ENCODE data around the gene TFEB. TPM values are rescaled to one million over a fixed set of nuclear protein-coding genes. Genes with fewer than 3 reads are reported as not detected.

The TFEB gene
- total and polyA plus RNA-seq, 2 experiments from 2014 or later = 34.0 to 41.0 TPM

- DNase-seq (ENCODE audit: low read depth in 1 of 2, low spot score in 1 of 2) = peak; percentile 97
- Histone ChIP-seq H3K36me3 (peaks cover 5% of the 10 kb centered on the region), H3K4me1 (ENCODE audit: low read depth) (peaks cover 15% of the 10 kb centered on the region), H3K9me3 (ENCODE audit: low read depth) (no peaks in the 10 kb centered on the region), H3K4me3 (peak within 1 kb of the TSS; percentile 68), H3K27me3 (no peaks in the 10 kb centered on the region), H3K27ac (peak within 1 kb of the TSS; percentile 75)
- TF ChIP-seq CTCF (IDR thresholded peaks at IDR 0.05; ENCODE audit: low read depth, low read length) = peak; percentile 87
Observed at GRCh38 chr6:41779788-41780550, 44.6 kb upstream of the TFEB start, which contains the start of gene FRS3. FRS3 (minus strand) TSS chr6:41779900; CDS start chr6:41776987, 2,913 bp downstream.

- Histone ChIP-seq H3K36me3 (peaks cover 12% of the 10 kb centered on the region), H3K4me1 (ENCODE audit: low read depth) (peaks cover 9% of the 10 kb centered on the region), H3K4me3 (peak overlapping the region; percentile 68), H3K27ac (no peak overlapping the region), H3K9me3 (ENCODE audit: low read depth) (no peaks in the 10 kb centered on the region), H3K27me3 (no peaks in the 10 kb centered on the region)
- TF ChIP-seq CTCF (IDR thresholded peaks at IDR 0.05; ENCODE audit: low read depth, low read length) = no peak
- no peak for DNase-seq (ENCODE audit: low read depth in 1 of 2, low spot score in 1 of 2)
Observed at GRCh38 chr6:41779336-41779735, 43.9 kb upstream of the TFEB start.

- no peaks in the 10 kb centered on the region for H3K27me3 ChIP-seq
- H3K4me1 ChIP-seq (ENCODE audit: low read depth) = peaks cover 6% of the 10 kb centered on the region
- peaks cover 13% of the 10 kb centered on the region for H3K36me3 ChIP-seq
- TF ChIP-seq CTCF (IDR thresholded peaks at IDR 0.05; ENCODE audit: low read depth, low read length) = no peak
- H3K9me3 ChIP-seq (ENCODE audit: low read depth) = no peaks in the 10 kb centered on the region
- no peak for DNase-seq (ENCODE audit: low read depth in 1 of 2, low spot score in 1 of 2)
- peak overlapping the region; percentile 68 for H3K4me3 ChIP-seq
- no peak overlapping the region for H3K27ac ChIP-seq
Observed at GRCh38 chr6:41778895-41779294, 43.5 kb upstream of the TFEB start.

GRCh38 chr6:41777551-41778285 is 42.3 kb upstream of the TFEB start:
- H3K27me3 ChIP-seq = no peaks in the 10 kb centered on the region
- no peak for DNase-seq (ENCODE audit: low read depth in 1 of 2, low spot score in 1 of 2)
- peaks cover 6% of the 10 kb centered on the region for H3K4me1 ChIP-seq (ENCODE audit: low read depth)
- peaks cover 14% of the 10 kb centered on the region for H3K36me3 ChIP-seq
- no peak overlapping the region for H3K4me3 ChIP-seq
- H3K27ac ChIP-seq = no peak overlapping the region
- no peaks in the 10 kb centered on the region for H3K9me3 ChIP-seq (ENCODE audit: low read depth)
- no peak for TF ChIP-seq CTCF (IDR thresholded peaks at IDR 0.05; ENCODE audit: low read depth, low read length)

- no peak for DNase-seq (ENCODE audit: low read depth in 1 of 2, low spot score in 1 of 2)
- no peak for TF ChIP-seq CTCF (IDR thresholded peaks at IDR 0.05; ENCODE audit: low read depth, low read length)
- H3K27me3 ChIP-seq = no peaks in the 10 kb centered on the region
- no peak overlapping the region for H3K27ac ChIP-seq
- H3K4me3 ChIP-seq = no peak overlapping the region
- peaks cover 4% of the 10 kb centered on the region for H3K4me1 ChIP-seq (ENCODE audit: low read depth)
- H3K36me3 ChIP-seq = peaks cover 28% of the 10 kb centered on the region
- no peaks in the 10 kb centered on the region for H3K9me3 ChIP-seq (ENCODE audit: low read depth)
Observed at GRCh38 chr6:41775293-41775882, 40.0 kb upstream of the TFEB start.

All from cardiac muscle cell (in vitro differentiated cells and primary cell).